HG03175 (cell line): ENCODE results near the gene USP22.

Experiments
- ATAC-seq: cut with Tn5 transposase; IDR thresholded peaks from one replicate; pipeline ENCODE4 v1.9.1; 2021; ENCODE audit warnings: mild to moderate bottlenecking, moderate library complexity; ENCODE audit not compliant: unreplicated experiment

The USP22 gene

GRCh38 chr17:21053056-21053455, 10.2 kb upstream of the USP22 start:
- peak; percentile 83 for ATAC-seq

GRCh38 chr17:21049457-21049856, 6.6 kb upstream of the USP22 start:
- no peak for ATAC-seq

DNA sequence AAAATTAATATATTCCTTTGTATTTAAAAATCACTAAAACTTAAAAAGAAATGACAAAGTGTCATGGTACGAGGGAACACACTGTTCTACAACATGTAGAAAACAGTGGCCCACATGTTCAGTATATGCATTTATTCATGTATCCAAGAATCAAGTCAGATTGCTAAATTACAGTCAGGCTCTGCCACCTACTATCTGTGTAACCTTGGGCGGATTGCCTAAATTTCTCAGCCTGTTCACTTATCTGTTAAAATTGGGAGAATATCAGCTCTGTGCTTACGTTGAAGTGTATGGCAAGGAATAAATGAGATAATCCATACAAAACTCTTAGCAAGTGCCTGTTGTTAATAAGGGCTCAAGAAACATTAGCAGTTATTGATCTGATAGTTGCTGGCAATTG, 3.4 kb upstream of the USP22 start:
- no peak for ATAC-seq

- ATAC-seq, result no peak
These were observed 2.2 kb upstream of the USP22 start for GRCh38 chr17:21044971-21045370.

- ATAC-seq, result peak; percentile 88
These were observed 753 bp upstream of the USP22 start for GRCh38 chr17:21043296-21044232.

- no peak for ATAC-seq
These were observed 912 bp downstream of the USP22 start for GRCh38 chr17:21041741-21042457.

DNA sequence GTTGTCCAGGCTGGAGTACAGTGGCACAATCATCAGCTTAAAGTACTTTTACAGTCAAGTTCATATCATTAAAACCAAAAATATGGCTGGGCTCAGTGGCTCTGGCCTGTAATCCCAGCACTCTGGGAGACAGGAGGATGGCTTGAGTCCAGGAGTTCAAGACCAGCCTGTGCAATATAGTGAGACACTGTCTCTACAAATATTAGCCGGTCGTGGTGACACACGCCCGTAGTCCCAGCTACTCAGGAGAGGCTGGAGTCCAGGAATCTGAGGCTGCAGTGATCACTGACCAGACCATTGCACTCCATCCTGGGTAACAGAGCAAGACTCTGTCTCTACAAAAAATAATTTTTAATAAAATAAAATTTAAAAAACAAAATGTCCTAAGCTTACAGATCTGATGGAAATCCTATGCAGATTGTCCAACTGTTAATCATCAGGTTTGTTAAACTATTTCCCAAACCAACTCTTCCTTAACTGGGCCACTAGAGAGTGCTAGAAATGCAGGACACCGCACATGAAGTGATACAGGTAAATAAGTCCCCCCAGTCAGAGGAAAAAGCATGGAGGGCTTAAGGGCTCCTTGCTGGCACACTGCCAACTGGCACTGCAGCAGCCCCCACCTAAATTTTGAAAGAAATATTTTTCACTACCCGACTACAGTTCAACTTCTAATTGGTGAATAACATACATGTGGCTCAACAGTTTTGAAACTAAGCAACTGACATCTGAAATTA, 2.8 kb downstream of the USP22 start:
- no peak for ATAC-seq

DNA sequence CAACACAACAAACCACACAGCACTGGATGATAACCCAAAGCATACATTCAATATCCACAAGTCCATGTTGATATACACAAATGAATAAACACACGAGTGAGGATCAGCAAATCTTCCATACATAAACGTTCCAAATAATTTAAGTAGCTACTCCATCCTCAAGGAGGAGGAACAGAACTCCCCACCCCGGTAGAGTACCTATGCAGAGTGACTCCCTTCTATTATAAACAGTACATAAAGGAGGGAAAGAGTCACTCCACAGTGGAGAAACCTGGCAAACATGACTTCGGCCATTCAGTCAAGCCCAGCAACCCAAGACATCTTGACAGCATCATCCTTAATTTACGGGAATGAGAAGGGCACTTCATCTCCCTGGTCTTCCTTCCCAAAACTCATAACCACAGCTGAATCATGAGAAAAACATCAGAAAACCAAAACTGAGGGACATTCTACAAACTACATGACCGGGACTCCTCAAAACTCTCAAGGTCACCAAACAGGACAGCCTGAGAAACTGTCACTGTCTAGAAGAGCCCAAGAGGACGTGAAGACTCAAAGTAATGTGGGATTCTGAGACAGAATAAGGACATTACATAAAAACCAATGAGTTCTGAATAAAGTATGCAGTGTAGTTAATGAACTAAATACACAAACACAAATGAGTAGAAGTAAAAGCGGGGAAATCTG, 5.6 kb downstream of the USP22 start:
- no peak for ATAC-seq

- no peak for ATAC-seq
These were observed 6.4 kb downstream of the USP22 start for GRCh38 chr17:21036361-21036881.

DNA sequence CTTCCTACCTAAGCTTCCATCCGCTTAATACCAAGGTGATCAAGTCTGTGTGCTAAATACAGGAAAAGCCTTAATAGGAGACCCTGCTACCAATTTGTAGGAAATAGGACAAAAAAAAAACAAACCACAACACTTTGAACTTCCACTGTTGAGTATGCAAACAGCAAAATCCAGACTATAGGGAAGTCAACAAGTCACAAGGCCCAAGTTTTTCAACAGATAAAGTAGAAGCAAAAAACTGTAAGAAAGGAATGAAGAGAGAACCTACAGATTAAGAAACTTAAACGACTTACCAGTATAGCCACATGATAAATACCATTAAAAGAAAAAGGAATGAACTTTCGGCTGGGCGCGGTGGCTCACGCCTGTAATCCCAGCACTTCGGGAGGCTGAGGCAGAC, 7.4 kb downstream of the USP22 start:
- ATAC-seq, result no peak

DNA sequence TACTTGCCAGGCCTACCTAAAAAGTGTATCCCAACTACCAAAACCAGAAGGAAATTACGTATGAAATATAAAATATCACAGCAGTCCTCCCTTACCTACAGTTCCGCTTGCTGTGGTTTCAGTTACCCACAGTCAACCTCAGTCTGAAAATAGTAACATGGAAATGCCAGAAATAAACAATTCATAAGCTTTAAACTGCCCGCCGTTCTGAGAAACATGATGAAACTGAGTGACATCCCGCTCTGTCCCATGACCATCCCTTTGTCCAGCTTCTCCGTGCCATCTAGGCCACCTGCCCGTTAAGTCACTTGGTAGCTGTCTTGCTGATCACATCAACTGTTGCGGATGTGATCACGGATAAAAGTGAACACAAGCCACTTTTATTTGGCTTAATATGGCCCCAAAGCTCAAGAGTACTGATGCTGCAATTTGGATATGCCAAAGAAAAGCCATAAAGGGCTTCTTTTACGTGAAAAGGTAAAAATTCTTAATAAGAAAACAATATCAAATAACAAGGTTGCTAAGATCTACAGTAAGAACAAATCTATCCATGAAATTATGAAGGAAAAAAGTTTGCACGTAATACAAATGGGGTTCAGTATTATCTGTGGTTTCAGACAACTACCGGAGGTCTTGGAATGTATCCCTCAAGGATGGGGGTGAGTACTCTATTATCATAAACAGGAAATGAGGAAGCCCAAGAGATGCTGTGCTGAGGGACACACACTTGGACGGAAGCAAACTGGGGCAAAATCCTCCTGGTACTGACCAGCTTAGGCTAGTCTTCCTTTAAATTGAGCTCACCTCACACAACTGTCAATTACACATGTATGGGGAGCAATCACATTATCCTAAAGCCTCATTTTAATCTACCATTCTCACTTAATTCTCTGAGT, 8.2 kb downstream of the USP22 start:
- ATAC-seq, result peak; percentile 71

- ATAC-seq, result no peak
These were observed 9.5 kb downstream of the USP22 start for GRCh38 chr17:21033350-21033749.

DNA sequence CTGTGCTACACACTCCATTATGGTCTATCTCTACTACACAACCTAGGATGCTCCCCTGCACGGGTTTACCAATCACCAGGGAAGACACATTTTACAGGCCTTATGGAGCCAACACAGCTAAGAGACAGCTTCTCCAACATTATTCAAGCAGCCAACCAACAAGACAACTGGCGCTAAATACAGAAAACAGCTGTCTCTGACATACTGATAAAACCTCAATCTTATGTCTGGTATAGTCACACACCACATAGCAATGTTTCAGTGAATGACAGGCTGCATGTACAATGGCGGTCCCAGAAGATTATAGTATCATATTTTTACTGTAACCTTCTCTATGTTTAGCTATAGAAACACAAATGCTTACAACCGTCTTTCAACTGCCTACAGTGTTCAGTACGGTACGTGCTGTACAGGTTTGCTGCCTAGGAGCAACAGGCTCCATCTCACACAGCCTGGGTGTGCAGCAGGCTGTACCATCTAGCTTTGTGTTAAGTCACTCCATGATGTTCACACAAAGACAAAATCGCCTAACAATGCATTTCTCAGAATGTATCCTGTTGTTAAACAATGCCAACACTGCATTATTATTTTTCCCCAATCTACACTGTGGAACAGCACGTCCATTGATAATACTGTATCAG, 10.9 kb downstream of the USP22 start:
- no peak for ATAC-seq

DNA sequence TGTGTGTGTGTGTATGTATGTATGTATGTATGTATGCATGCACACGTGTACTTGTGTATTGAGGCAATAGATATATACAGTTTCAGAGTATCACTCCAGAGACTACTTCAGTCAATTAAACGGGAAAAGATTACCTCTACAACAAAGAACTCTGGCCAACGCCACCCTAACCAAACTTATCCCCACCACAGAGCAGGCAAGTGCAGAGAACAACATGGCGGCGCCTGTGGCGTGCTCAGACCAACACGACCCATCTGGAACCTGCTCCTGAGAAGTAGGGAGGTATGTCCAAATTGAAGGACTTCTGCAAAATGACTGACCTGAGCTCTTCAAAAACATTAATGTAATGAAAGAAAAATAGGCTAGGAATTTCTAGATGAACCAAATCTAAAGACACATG, 12.4 kb downstream of the USP22 start:
- ATAC-seq, result no peak

DNA sequence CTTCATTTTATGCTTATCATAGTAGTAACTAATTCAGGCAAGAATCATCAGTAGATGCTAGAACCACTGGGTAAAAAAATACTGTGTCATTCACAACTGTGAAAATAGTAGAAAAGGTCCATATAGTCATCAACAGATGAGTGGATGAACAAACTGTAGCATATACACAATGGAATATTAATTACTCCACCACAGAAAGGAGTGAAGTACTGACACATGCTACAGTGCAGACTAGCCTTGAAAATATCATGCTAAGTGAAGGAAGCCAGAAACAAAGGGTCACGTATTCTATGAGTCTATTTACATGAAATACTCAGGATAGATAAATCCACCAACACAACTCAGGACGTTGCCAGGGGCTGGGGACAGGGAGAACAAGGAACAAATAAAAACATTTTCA, 13.3 kb downstream of the USP22 start:
- ATAC-seq, result no peak

- ATAC-seq, result no peak
These were observed 13.8 kb downstream of the USP22 start for GRCh38 chr17:21029036-21029435.

DNA sequence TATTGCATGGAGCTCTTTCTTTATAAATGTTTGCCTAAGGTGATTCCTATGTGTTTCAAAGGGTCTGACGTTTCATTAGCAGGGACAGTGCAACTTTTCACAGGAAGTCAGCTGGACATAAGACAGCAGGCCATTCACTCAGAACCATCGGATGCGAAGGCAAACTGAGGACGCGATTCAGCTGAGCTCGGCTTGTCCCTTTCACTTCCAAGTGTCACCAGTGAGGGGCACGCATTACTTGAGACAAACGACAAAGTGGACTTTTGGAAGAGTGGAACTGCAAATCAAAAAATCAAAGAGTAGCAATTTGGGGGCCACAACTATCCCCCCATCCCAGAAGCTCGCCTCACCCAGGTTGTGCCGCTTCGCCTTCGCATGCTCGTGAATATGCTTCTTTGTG, 14.6 kb downstream of the USP22 start:
- no peak for ATAC-seq

DNA sequence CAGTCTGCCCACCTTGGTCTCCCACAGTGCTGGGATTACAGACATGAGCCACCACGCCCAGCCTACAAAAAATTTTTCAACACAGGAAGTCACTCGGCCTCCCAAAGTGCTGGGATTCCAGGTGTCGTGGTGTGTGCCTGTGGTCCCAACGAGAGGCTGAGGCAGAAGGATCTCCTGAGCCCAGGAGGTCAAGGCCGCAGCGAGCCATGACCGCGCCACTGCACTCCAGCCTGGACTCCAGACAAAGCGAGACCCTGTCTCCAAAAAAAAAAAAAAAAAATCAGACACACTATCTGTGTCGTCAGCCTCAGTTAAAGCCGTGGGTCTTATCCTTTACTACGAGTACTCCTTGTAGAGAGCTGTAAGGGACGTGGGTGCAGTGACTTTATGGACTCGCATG, 15.8 kb downstream of the USP22 start:
- no peak for ATAC-seq

- ATAC-seq, result no peak
These were observed 17.4 kb downstream of the USP22 start for GRCh38 chr17:21025451-21025850.
